Mesenteric fat pad (tissue), 1 donor: ENCODE results near the gene C11orf97. TPM values are rescaled to one million over a fixed set of nuclear protein-coding genes. Genes with fewer than 3 reads are reported as not detected.
A peak's percentile ranks its signal among the peaks of the same experiment; 100 is the strongest.
"Not testable (repeated sequence)": the region's sequence is repeated elsewhere in the genome, so short reads cannot be mapped to it uniquely, and the experiment has no call there.

Source experiments
- DNase-seq: peaks from one replicate; pipeline ENCODE4 v3.0.0-alpha.2; 2020; ENCODE audit warnings: low spot score
- total RNA-seq: library from RNA; stranded (reverse); fragmentation: NEBNext Ultra II Directional; extraction: Animal tissue kit (Norgen Biotek cat#: 25700); gene quantifications from one replicate; pipeline ENCODE4 v1.2.1, GENCODE V29; 2021
- donor health status: DM: yes; HTN: yes; CAD: no.

C11orf97 gene
- total RNA-seq, 1 donor from 2014 or later = not detected

- DNase-seq = no peak
Measured at GRCh38 chr11:94525546-94526324, 13.5 kb downstream of the C11orf97 start.

DNA sequence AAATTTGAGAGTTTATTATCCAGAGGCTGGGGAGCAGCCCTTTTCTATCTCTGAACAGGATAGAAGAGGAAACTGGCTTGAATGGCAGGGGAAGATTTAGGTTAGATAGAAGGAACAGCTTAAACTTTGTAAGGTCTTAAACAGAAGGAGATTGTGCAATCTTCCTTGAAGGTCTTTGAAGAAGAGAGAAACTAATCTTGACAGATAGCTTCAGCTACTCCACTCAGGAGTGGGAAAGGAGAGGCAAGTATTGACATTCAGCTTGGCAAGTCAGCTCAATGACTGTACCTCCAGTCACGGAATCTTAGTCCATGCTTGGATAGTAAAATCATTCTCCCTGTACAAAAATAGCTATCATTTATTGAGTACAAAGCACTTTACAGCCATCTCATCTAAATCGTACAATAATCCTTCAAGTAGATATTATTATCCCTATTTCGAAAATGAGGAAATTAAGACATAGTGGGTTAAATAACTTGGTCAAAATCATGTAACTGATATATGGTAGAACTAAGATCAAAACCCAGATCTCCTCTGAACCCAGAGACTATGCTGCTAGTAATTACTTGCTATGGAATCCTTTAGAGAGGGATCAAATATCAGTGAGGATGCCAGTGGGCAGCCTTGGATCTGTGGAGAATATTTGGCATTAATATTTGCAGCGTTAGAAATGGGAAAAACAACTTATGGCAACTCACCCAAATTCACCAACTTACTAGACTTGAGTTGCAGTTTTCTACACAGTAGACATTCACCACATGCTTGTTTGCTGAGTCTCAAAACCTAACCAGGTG is 14.6 kb downstream of the C11orf97 start:
- no peak for DNase-seq

- DNase-seq = no peak
Measured at GRCh38 chr11:94528551-94528950, 16.3 kb downstream of the C11orf97 start.

DNA sequence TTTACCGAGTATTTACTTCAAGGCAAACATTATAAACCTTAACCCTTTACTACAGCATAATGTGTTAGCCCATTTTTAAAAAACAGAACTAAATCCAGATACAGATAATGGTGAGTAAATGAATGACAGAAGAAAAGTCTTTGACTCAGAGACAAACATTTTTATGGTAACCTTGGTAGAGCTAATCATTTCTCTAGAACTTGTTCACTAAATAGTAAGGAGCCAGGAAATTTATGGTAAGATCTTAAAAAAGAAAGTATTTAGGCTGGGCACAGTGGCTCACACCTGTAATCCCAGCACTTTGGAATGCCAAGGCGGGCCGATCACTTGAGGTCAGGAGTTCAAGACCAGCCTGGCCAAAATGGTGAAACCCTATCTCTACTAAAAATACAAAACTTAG is 19.9 kb downstream of the C11orf97 start:
- no peak for DNase-seq

- DNase-seq = no peak
Measured at GRCh38 chr11:94533206-94533605, 20.9 kb downstream of the C11orf97 start.

DNA sequence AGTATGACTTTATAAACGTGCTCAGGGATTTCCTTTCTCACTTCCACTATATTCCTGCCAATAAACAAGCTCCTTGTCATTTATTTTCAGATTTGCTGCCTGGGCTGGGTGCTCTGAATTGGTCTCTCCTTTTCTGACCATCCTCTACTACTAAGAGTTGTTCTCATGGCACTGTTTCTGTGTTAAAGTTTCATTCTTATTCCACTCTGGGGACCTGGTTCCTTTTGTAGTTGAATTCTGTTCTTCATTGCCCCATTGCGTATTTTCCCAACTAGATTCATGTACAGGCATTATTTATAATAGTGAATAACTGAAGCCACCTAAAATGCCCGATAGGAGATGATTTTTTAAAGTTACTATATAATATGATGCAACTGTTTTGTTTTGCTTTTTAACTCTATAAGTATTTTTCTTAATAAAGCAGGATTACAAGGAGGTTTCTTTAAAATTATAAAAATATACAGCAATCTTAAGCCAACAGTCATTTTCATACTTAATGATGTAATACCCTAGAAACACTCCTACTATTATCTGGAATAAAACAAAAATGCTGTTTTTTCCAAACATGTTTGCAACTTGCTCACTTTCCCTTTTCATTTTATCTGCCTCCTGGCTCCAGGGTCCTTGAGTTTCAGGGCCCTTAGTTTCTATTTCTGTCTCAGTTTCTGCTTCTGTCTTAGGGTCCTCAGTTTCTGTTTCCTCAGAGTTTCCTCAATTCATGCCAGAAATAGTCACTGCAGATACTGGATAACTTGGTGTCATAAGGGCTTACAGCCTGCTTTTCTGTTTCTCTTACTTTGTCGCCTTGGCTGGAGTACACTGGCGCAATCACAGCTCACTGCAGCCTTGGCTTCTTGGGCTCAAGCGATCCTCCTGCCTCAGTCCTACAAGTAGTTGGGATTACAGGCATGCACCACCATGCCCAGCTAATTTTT is 21.7 kb downstream of the C11orf97 start:
- DNase-seq = no peak

GRCh38 chr11:94536386-94536785 is 24.1 kb downstream of the C11orf97 start:
- no peak for DNase-seq

GRCh38 chr11:94537031-94537600 is 24.9 kb downstream of the C11orf97 start:
- DNase-seq = no peak

DNA sequence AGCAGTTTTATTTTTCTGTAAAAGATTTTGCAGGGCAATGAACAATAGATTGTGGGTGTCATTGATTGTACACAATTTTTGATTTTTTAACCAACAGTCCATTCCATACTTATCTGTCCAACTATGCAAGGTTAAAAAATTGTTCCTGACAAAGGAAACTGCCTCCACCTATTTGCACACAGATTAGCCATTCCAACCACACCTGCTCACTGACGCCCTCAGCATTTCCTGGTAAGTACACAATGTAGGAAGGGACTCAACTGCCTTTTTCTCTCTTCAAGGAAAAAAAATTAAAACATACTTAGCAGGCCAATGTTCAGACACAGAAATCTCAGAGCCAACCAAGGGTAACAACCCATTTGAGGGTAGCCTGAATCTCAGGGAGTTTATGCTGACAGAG is 27.2 kb downstream of the C11orf97 start:
- DNase-seq = no peak

- peak; percentile 95 for DNase-seq
Measured at GRCh38 chr11:94543695-94544645, 31.7 kb downstream of the C11orf97 start, which contains the start of gene FUT4. Gene FUT4 (plus strand): TSS chr11:94543921. CDS start chr11:94544134, 213 bp downstream.

DNA sequence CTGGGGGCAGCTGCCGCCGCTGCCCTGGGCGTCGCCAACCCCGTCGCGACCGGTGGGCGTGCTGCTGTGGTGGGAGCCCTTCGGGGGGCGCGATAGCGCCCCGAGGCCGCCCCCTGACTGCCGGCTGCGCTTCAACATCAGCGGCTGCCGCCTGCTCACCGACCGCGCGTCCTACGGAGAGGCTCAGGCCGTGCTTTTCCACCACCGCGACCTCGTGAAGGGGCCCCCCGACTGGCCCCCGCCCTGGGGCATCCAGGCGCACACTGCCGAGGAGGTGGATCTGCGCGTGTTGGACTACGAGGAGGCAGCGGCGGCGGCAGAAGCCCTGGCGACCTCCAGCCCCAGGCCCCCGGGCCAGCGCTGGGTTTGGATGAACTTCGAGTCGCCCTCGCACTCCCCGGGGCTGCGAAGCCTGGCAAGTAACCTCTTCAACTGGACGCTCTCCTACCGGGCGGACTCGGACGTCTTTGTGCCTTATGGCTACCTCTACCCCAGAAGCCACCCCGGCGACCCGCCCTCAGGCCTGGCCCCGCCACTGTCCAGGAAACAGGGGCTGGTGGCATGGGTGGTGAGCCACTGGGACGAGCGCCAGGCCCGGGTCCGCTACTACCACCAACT is 32.5 kb downstream of the C11orf97 start:
- no peak for DNase-seq

GRCh38 chr11:94545264-94546161 is 33.3 kb downstream of the C11orf97 start:
- no peak for DNase-seq

DNA sequence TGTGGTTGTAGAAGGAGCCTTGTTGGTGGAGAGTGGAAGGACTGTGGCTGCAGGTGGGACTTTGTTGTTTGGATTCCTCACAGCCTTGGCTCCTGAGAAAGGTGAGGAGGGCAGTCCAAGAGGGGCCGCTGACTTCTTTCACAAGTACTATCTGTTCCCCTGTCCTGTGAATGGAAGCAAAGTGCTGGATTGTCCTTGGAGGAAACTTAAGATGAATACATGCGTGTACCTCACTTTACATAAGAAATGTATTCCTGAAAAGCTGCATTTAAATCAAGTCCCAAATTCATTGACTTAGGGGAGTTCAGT is 33.9 kb downstream of the C11orf97 start:
- DNase-seq = no peak

- DNase-seq = no peak
Measured at GRCh38 chr11:94546886-94547285, 34.6 kb downstream of the C11orf97 start.

DNA sequence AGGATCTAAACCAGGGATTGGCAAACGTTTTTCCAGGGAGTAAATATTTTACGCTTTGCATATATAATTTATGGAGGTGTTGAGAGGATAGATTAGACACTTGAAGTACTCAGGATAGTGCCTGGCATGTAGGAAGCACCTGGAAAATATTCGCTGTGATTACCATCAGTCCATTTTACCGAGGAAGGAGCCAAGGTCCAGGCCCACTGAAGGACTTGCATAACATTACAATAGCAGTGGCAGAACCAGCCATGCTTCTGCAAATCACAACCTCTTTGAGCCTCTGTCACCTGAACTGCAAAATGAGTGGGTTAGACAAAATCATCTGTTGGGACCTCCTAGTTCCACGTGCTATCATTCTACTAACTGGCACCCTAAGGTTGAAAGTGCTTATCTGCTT is 36.9 kb downstream of the C11orf97 start:
- no peak for DNase-seq

DNA sequence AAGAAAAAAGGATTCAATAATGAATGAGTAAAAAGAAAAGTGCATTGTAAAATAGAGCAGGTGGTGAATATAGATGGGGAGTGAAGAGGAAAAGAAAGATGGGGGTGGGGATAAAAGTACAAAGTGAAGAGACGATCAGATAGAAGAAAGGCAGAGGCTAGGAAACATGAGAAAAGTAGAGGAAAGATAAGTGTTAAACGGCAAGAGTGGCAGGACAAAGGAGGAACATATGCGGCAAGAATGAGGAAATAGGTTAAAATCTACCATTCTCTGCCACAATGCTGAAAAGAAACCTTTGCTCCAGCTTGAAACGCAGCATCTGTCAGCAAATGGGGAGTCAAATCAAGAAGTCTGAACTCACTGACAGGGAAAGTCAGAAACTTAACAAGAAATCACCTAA is 38.3 kb downstream of the C11orf97 start:
- DNase-seq = no peak

- no peak for DNase-seq
Measured at GRCh38 chr11:94553938-94554337, 41.7 kb downstream of the C11orf97 start.

- not testable (repeated sequence) for DNase-seq
Measured at GRCh38 chr11:94555752-94556329, 43.6 kb downstream of the C11orf97 start.
